ENCODE measurements around the gene FAM187B. TPM values are rescaled to one million over a fixed set of nuclear protein-coding genes. Genes with fewer than 3 reads are reported as not detected.

Gene FAM187B
- total RNA-seq, 4 donors from 2014 or later, result not detected

DNA sequence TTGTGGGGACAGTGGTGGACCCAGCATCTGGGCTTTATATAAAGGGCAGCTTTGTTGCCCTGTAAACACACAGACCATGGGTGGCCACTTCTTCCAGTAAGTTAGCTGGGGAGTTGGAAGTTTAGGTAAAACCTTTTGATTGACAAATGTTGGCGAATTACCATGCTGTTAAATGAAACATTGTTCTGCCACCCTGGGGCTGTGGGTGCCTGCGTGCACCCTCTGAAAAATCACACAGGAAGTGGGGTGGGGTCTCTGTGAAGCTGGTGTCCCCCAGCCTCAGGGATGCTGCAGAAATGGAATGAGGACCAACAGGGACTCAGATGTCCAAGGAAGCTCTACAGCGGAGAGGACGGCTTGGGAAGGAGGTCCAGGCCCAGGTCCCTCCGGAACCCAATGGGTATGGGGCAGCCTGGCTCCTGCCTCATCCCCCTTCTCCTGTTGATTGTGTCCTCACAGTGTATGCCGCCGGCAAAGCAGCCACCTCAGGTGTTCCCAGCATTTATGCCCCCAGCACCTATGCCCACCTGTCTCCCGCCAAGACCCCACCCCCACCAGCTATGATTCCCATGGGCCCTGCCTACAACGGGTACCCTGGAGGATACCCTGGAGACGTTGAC is 37.5 kb upstream of the FAM187B start:
- Histone ChIP-seq H3K4me3 (no peak overlapping the region), H3K9me3 (no peaks in the 10 kb centered on the region), H3K36me3 (peaks cover 0 to 11% of the 10 kb centered on the region in 2 donors), H3K4me1 (peaks cover 0 to 43% (median 35%) of the 10 kb centered on the region in 3 donors), H3K27ac (peak overlapping the region in 3 of 4 donors; percentile 91 to 96 (median 93)), H3K27me3 (no peaks in the 10 kb centered on the region)
- 78 to 90% methylated on average over 3 to 4 of the region's 10 CpGs for WGBS, 2 donors (ENCODE audit: low coverage in 1 of 2)
- no peak for ATAC-seq
- TF ChIP-seq EP300 (IDR thresholded peaks at IDR 0.05), result no peak
- TF ChIP-seq, protein P1, sequence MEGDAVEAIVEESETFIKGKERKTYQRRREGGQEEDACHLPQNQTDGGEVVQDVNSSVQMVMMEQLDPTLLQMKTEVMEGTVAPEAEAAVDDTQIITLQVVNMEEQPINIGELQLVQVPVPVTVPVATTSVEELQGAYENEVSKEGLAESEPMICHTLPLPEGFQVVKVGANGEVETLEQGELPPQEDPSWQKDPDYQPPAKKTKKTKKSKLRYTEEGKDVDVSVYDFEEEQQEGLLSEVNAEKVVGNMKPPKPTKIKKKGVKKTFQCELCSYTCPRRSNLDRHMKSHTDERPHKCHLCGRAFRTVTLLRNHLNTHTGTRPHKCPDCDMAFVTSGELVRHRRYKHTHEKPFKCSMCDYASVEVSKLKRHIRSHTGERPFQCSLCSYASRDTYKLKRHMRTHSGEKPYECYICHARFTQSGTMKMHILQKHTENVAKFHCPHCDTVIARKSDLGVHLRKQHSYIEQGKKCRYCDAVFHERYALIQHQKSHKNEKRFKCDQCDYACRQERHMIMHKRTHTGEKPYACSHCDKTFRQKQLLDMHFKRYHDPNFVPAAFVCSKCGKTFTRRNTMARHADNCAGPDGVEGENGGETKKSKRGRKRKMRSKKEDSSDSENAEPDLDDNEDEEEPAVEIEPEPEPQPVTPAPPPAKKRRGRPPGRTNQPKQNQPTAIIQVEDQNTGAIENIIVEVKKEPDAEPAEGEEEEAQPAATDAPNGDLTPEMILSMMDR (IDR thresholded peaks at IDR 0.05), result no peak
- no peak for TF ChIP-seq POLR2A (IDR thresholded peaks at IDR 0.05)
- no peak for TF ChIP-seq POLR2AphosphoS5 (IDR thresholded peaks at IDR 0.05)

- TF ChIP-seq, protein P1 (IDR thresholded peaks at IDR 0.05), result no peak
- TF ChIP-seq EP300 (IDR thresholded peaks at IDR 0.05) (no peak), POLR2A (IDR thresholded peaks at IDR 0.05) (no peak), POLR2AphosphoS5 (IDR thresholded peaks at IDR 0.05) (no peak)
Measured at GRCh38 chr19:35265126-35265899, 36.8 kb upstream of the FAM187B start.

GRCh38 chr19:35264268-35265125 is 36.0 kb upstream of the FAM187B start:
- Histone ChIP-seq H3K27me3 (no peaks in the 10 kb centered on the region), H3K4me1 (peaks cover 0 to 30% (median 24%) of the 10 kb centered on the region in 3 donors)
- 74 to 82% methylated on average over 2 to 5 of the region's 7 CpGs for WGBS, 2 donors (ENCODE audit: low coverage in 1 of 2)

More at GRCh38 chr19:35265126-35265899, 36.8 kb upstream of the FAM187B start:
- Histone ChIP-seq H3K27ac (peak overlapping the region in 3 of 4 donors; percentile 7 to 96 (median 93)), H3K9me3 (no peaks in the 10 kb centered on the region), H3K27me3 (no peaks in the 10 kb centered on the region), H3K4me1 (peaks cover 0 to 38% (median 32%) of the 10 kb centered on the region in 3 donors), H3K36me3 (peaks cover 0 to 4% of the 10 kb centered on the region in 2 donors), H3K4me3 (no peak overlapping the region)
- 0 to 44% methylated on average over 1 to 6 of the region's 6 CpGs for WGBS, 2 donors (ENCODE audit: low coverage in 1 of 2)
- no peak for ATAC-seq

DNA sequence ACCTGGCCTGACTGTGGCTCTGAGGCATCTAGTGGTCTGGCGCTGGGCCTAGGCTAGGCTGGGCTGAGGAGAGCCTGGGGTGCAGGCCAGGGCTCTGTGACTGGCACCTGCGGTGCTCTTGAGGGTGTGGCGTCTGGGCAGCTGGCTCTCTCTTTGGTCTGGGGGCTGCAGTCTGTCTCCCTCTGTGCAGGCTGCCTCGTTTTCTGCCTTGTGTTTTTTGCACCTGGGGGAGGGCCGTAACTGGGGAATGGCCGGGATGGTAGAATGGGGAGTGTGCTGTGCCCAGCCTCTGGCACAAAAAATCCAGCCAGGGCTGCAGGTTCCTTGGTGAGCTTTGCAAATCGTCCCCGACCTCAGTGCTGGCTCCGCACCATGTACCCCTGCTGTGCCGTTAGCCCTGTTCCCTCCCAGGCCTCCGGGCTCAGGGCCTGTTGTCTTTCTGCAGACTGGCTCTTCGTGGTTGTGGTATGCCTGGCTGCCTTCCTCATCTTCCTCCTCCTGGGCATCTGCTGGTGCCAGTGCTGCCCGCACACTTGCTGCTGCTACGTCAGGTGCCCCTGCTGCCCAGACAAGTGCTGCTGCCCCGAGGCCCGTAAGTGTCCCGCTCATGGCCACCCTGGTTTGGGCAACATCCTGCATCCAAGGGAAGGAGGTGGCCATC is 33.7 kb upstream of the FAM187B start:
- WGBS, 2 donors (ENCODE audit: low coverage in 1 of 2), result 49% methylated on average over 3 of the region's 17 CpGs; no CpG with 5 or more reads in 1 of the 2 donors
- no peak for ATAC-seq
- Histone ChIP-seq H3K27me3 (peaks cover 12% of the 10 kb centered on the region), H3K4me3 (no peak overlapping the region), H3K27ac (no peak overlapping the region), H3K9me3 (no peaks in the 10 kb centered on the region), H3K4me1 (peaks cover 0 to 30% (median 24%) of the 10 kb centered on the region in 3 donors), H3K36me3 (no peaks in the 10 kb centered on the region)
- TF ChIP-seq POLR2AphosphoS5 (IDR thresholded peaks at IDR 0.05) (no peak), EP300 (IDR thresholded peaks at IDR 0.05) (no peak), POLR2A (IDR thresholded peaks at IDR 0.05) (no peak)
- TF ChIP-seq, protein P1 (IDR thresholded peaks at IDR 0.05), result no peak

More at GRCh38 chr19:35264268-35265125, 36.0 kb upstream of the FAM187B start:
- ATAC-seq, result no peak
- TF ChIP-seq, protein P1 (IDR thresholded peaks at IDR 0.05), result no peak
- TF ChIP-seq POLR2A (IDR thresholded peaks at IDR 0.05) (no peak), POLR2AphosphoS5 (IDR thresholded peaks at IDR 0.05) (no peak), EP300 (IDR thresholded peaks at IDR 0.05) (no peak)
- Histone ChIP-seq H3K9me3 (no peaks in the 10 kb centered on the region), H3K36me3 (no peaks in the 10 kb centered on the region), H3K4me3 (no peak overlapping the region), H3K27ac (no peak overlapping the region)

All from gastroesophageal sphincter (tissue), 4 donors.